Suprapubic skin (tissue), 4 donors: Measurements from ENCODE around the gene PHF1. TPM values are rescaled to one million over a fixed set of nuclear protein-coding genes. Genes with fewer than 3 reads are reported as not detected.
A peak's percentile ranks its signal among the peaks of the same experiment; 100 is the strongest.

Experiments
- DNase-seq, 2 donors: peaks; one replicate each; pipeline ENCODE4 v3.0.0-alpha.2; 2019; ENCODE audit warnings: low spot score in 2 of 2
- H3K27ac ChIP-seq: fragments of 200-600 bp; sonication (generic); one replicate; pipeline ENCODE4 v1.5.1; 2019
- H3K27me3 ChIP-seq: fragments of 200-600 bp; sonication (generic); one replicate; pipeline ENCODE4 v1.5.1; 2019
- H3K36me3 ChIP-seq: fragments of 200-600 bp; sonication (generic); one replicate; pipeline ENCODE4 v1.5.1; 2019
- H3K4me1 ChIP-seq: fragments of 200-600 bp; sonication (generic); one replicate; pipeline ENCODE4 v1.5.1; 2019
- H3K4me3 ChIP-seq: fragments of 200-600 bp; sonication (generic); one replicate; pipeline ENCODE4 v1.5.1; 2019; ENCODE audit warnings: mild to moderate bottlenecking
- H3K9me3 ChIP-seq: fragments of 200-600 bp; sonication (generic); one replicate; pipeline ENCODE4 v1.5.1; 2019
- EP300 ChIP-seq: sonication (generic); formaldehyde crosslinking; IDR thresholded peaks from one replicate; pipeline ENCODE4 v1.6.1; 2017; ENCODE audit warnings: antibody characterized with exemption
- POLR2A ChIP-seq, 2 donors: fragments of 450-650 bp; IDR thresholded peaks; one replicate each; pipeline ENCODE4 v1.6.1; 2017; ENCODE audit warnings: antibody characterized with exemption in 2 of 2, mild to moderate bottlenecking in 2 of 2, moderate library complexity in 2 of 2
- POLR2AphosphoS5 ChIP-seq, 3 donors: sonication (generic); formaldehyde crosslinking; IDR thresholded peaks; one replicate each; pipeline ENCODE4 v1.6.1; 2017; ENCODE audit warnings: antibody characterized with exemption in 3 of 3
- WGBS: methylation state at CpG from one replicate; pipeline ENCODE4 v1.1.5; 2018; 5-methylcytosine and 5-hydroxymethylcytosine counted together
- total RNA-seq, 4 donors: library from RNA; depleted of rRNA; stranded (reverse); fragments of >200 nt; gene quantifications; one replicate each; pipeline ENCODE4 v1.1.0, GENCODE V29; 2016
- TF ChIP-seq, protein P1 (sequence below), 2 donors: fragments of 200-600 bp in 1 of 2; fragments of 450-650 bp in 1 of 2; sonication (generic) in 1 of 2; IDR thresholded peaks; one replicate each; pipeline ENCODE4 v1.5.1; 2016 to 2019; ENCODE audit warnings: antibody characterized with exemption in 2 of 2, mild to moderate bottlenecking in 1 of 2, moderate library complexity in 1 of 2

Gene PHF1
- total RNA-seq, 4 donors from 2014 or later = 35.9 to 102 (median 48.6) TPM

DNA sequence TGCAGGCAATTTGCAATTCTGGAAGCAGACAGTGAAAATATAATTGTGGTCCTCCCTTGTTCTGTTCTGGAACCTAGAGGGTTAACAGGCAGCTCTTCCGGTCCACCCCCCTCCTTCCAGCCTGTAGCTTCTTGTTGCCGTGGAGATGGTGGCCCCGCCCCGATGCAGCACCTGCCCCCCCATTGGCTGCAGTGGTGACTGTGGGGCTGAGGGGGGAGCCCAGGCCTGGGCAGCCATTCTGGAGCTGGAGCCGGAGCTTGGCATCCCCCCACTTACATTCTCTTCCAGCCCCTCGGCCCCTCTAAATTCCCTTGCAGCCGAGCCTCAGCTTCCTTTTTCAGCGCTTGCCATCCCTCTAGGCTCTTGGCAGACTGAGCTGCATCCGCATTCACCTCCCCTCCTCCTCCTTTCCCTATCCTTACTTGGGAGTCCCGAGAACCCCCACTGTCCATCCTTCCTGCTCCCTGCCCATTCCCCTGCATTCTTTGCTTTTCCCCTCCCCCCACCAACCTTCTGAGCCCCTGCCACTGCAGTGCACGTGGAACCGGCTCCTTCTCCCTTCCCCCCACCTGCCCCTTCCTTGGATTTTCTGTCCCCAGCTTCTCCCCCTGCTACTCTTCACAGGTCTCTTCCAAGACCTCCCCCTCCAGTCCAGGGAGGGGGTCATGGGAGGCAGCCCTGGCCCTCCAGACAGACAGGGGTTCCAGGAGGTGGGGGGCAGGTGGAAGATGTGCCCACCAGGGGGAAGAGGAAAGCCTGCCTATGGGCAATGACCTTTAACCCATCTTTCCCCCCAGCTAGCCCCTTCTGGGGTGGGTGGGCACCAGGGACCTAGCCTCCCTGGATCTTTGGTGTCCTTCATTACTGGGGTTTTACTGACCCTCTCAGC lies 20.4 kb downstream of the PHF1 start:
- TF ChIP-seq EP300 (no peak), POLR2AphosphoS5 (IDR thresholded peaks at IDR 0.05) (no peak), POLR2A (IDR thresholded peaks at IDR 0.05) (no peak)
- TF ChIP-seq, protein P1, sequence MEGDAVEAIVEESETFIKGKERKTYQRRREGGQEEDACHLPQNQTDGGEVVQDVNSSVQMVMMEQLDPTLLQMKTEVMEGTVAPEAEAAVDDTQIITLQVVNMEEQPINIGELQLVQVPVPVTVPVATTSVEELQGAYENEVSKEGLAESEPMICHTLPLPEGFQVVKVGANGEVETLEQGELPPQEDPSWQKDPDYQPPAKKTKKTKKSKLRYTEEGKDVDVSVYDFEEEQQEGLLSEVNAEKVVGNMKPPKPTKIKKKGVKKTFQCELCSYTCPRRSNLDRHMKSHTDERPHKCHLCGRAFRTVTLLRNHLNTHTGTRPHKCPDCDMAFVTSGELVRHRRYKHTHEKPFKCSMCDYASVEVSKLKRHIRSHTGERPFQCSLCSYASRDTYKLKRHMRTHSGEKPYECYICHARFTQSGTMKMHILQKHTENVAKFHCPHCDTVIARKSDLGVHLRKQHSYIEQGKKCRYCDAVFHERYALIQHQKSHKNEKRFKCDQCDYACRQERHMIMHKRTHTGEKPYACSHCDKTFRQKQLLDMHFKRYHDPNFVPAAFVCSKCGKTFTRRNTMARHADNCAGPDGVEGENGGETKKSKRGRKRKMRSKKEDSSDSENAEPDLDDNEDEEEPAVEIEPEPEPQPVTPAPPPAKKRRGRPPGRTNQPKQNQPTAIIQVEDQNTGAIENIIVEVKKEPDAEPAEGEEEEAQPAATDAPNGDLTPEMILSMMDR (IDR thresholded peaks at IDR 0.05) = no peak
- Histone ChIP-seq H3K4me1 (peaks cover 52% of the 10 kb centered on the region), H3K9me3 (no peaks in the 10 kb centered on the region), H3K27me3 (no peaks in the 10 kb centered on the region), H3K27ac (no peak overlapping the region), H3K36me3 (peaks cover 21% of the 10 kb centered on the region), H3K4me3 (no peak overlapping the region)
- no peak for DNase-seq
- 7% methylated on average over 12 of the region's 12 CpGs for WGBS

- peak in 1 of 2 donors; percentile 55 for DNase-seq
- Histone ChIP-seq H3K27me3 (no peaks in the 10 kb centered on the region), H3K4me1 (peaks cover 44% of the 10 kb centered on the region), H3K36me3 (peaks cover 29% of the 10 kb centered on the region), H3K4me3 (no peak overlapping the region), H3K9me3 (no peaks in the 10 kb centered on the region), H3K27ac (no peak overlapping the region)
- TF ChIP-seq, protein P1 (IDR thresholded peaks at IDR 0.05) = no peak
- TF ChIP-seq POLR2A (IDR thresholded peaks at IDR 0.05) (no peak), EP300 (no peak), POLR2AphosphoS5 (IDR thresholded peaks at IDR 0.05) (no peak)
- 71% methylated on average over 9 of the region's 12 CpGs for WGBS
Observed at GRCh38 chr6:33431880-33432541, 21.2 kb downstream of the PHF1 start.

GRCh38 chr6:33432546-33432945 lies 21.7 kb downstream of the PHF1 start:
- TF ChIP-seq, protein P1 (IDR thresholded peaks at IDR 0.05) = no peak
- TF ChIP-seq POLR2AphosphoS5 (IDR thresholded peaks at IDR 0.05) = no peak
- no peak for TF ChIP-seq POLR2A (IDR thresholded peaks at IDR 0.05)
- no peak for TF ChIP-seq EP300

GRCh38 chr6:33433001-33433543 lies 22.3 kb downstream of the PHF1 start:
- Histone ChIP-seq H3K36me3 (peaks cover 39% of the 10 kb centered on the region), H3K27me3 (no peaks in the 10 kb centered on the region), H3K4me1 (peaks cover 36% of the 10 kb centered on the region), H3K4me3 (no peak overlapping the region), H3K9me3 (no peaks in the 10 kb centered on the region), H3K27ac (no peak overlapping the region)
- peak in 1 of 2 donors; percentile 33 for DNase-seq
- TF ChIP-seq EP300 = no peak
- TF ChIP-seq POLR2AphosphoS5 (IDR thresholded peaks at IDR 0.05) = no peak
- TF ChIP-seq, protein P1 (IDR thresholded peaks at IDR 0.05) = no peak
- 94% methylated on average over 1 of the region's 1 CpG for WGBS

More at GRCh38 chr6:33432546-33432945, 21.7 kb downstream of the PHF1 start:
- H3K4me1 ChIP-seq = peaks cover 38% of the 10 kb centered on the region
- DNase-seq = peak in 1 of 2 donors; percentile 42
- no peaks in the 10 kb centered on the region for H3K27me3 ChIP-seq
- WGBS = 86% methylated on average over 10 of the region's 10 CpGs
- H3K27ac ChIP-seq = no peak overlapping the region
- H3K36me3 ChIP-seq = peaks cover 34% of the 10 kb centered on the region
- no peak overlapping the region for H3K4me3 ChIP-seq
- no peaks in the 10 kb centered on the region for H3K9me3 ChIP-seq
